Medulla oblongata (tissue), 1 donor: ENCODE results near the gene CFAP126.
"Not testable (repeated sequence)": the region's sequence is repeated elsewhere in the genome, so short reads cannot be mapped to it uniquely, and the experiment has no call there.

ENCODE experiments used
- DNase-seq: peaks from one replicate; pipeline ENCODE4 v3.0.0-alpha.2; 2015; ENCODE audit errors: extremely low spot score

CFAP126 gene

GRCh38 chr1:161381707-161382106 is 14.0 kb upstream of the CFAP126 start:
- no peak for DNase-seq

- no peak for DNase-seq
These were observed 11.4 kb upstream of the CFAP126 start for GRCh38 chr1:161379071-161379470.

- DNase-seq = no peak
These were observed 10.3 kb upstream of the CFAP126 start for GRCh38 chr1:161378014-161378413.

- DNase-seq = no peak
These were observed 6.7 kb upstream of the CFAP126 start for GRCh38 chr1:161374373-161374772.

GRCh38 chr1:161373442-161373841 is 5.8 kb upstream of the CFAP126 start:
- DNase-seq = no peak

- no peak for DNase-seq
These were observed 2.5 kb downstream of the CFAP126 start for GRCh38 chr1:161365207-161365606.

- DNase-seq = no peak
These were observed 3.3 kb downstream of the CFAP126 start for GRCh38 chr1:161364332-161364731.

GRCh38 chr1:161359291-161359690 is 8.4 kb downstream of the CFAP126 start:
- DNase-seq = peak; percentile 69

- DNase-seq = no peak
These were observed 10.6 kb downstream of the CFAP126 start for GRCh38 chr1:161357073-161357472.

GRCh38 chr1:161351482-161351881 is 16.2 kb downstream of the CFAP126 start:
- no peak for DNase-seq

GRCh38 chr1:161350671-161351070 is 17.0 kb downstream of the CFAP126 start:
- no peak for DNase-seq

- no peak for DNase-seq
These were observed 24.9 kb downstream of the CFAP126 start for GRCh38 chr1:161342821-161343220.

- DNase-seq = no peak
These were observed 25.5 kb downstream of the CFAP126 start for GRCh38 chr1:161342177-161342576.

GRCh38 chr1:161335796-161336195 is 31.9 kb downstream of the CFAP126 start:
- DNase-seq = no peak

- DNase-seq = no peak
These were observed 34.5 kb downstream of the CFAP126 start for GRCh38 chr1:161333166-161333565.

GRCh38 chr1:161330346-161330745 is 37.3 kb downstream of the CFAP126 start:
- DNase-seq = no peak

GRCh38 chr1:161324020-161324419 is 43.7 kb downstream of the CFAP126 start:
- DNase-seq = no peak

GRCh38 chr1:161315841-161316674 is 51.6 kb downstream of the CFAP126 start:
- not testable (repeated sequence) for DNase-seq
